C1 segment of cervical spinal cord (tissue), 14 donors: ENCODE data around the gene TMEM9B.
A peak's percentile ranks its signal among the peaks of the same experiment; 100 is the strongest.
"Not testable (repeated sequence)": the region's sequence is repeated elsewhere in the genome, so short reads cannot be mapped to it uniquely, and the experiment has no call there.

Experiments
- DNase-seq, 14 donors: peaks; one replicate each; lab custom pipeline; 2025; lab: John Stamatoyannopoulos, UW

Gene TMEM9B

GRCh38 chr11:8973121-8973520, 8.9 kb upstream of the TMEM9B start:
- DNase-seq: no peak

DNA sequence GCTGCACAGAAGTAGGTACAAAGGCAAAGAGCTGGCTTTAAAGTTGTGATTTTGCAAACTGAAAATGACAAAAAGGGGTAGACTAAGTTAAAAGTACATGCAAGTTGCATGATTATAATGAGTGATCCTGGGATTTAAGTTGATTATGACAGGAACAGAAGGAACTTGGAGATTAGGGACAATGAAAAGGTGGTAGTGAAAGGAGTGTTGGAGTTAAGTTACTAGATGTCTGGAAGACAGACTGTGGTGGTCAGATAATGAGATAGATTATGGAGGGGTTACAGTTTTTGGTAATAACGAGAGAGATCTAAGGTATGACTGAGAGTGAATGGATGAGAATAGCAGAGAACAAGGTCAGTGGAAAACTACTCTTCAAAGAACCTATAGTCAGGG, 7.7 kb upstream of the TMEM9B start:
- DNase-seq: no peak

GRCh38 chr11:8971196-8971923, 7.1 kb upstream of the TMEM9B start:
- DNase-seq: no peak

DNA sequence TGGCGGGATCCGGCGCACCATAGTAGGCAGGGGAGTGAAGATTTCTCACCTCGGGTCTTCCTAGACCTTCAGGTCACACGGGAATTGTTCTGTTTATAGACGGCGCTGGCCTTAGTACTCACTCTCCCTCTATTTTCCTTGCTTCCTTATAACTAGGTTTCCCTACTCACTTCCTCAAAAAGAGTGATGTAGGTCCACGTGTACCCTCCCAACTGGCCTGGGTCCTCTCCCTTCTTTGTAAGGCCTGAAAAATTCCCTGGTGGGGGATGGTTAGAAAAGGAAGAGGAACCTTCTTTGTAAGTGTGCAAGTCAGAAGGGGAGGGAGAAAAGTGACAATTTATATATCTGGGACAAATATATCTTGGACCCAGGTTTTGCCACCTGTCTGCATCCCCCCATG, 2.9 kb upstream of the TMEM9B start:
- no peak for DNase-seq

- DNase-seq: peak in 5 of 14 donors; percentile 24 to 94 (median 84)
Observed at GRCh38 chr11:8963569-8964323, 496 bp downstream of the TMEM9B start.

DNA sequence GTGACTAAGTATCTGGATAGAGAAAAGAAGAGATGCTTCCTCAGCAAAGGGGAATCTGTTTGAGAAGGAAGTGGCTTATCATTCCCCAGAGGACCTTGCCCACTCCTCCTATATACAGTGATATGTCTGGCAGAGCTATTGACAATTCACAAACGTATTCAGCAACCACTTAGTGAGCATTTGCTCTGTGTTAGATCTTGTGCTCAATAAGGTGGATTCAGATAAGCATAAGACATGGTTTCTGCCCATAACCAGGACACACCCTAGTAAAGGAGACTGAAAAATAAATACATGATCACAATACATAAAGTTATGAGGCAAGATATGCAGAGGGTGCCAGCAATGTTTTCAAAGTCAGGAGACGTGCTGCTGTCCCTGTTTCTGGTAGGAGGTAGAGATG, 1.4 kb downstream of the TMEM9B start:
- DNase-seq: no peak

DNA sequence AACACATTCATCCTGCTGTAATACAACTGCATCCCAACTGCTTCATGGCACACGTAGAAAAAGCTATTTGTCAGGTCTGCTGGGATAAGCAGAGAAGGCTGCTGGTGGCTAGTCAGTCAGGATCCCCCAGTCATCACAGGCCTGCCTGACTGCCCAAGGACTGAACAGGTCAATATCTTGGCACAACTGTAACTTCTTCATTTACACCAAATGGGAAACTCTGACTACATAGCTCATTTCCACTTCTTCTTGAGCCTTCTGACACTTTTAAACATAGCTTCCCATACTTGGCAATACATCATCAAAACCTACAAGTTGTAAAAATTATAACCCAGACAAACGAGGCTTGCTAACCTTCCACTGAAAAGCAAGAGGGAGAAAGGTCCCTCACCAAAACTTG, 2.8 kb downstream of the TMEM9B start:
- no peak for DNase-seq

GRCh38 chr11:8959546-8960166, 4.6 kb downstream of the TMEM9B start:
- DNase-seq: peak in 3 of 14 donors; percentile 2 to 34 (median 6)

DNA sequence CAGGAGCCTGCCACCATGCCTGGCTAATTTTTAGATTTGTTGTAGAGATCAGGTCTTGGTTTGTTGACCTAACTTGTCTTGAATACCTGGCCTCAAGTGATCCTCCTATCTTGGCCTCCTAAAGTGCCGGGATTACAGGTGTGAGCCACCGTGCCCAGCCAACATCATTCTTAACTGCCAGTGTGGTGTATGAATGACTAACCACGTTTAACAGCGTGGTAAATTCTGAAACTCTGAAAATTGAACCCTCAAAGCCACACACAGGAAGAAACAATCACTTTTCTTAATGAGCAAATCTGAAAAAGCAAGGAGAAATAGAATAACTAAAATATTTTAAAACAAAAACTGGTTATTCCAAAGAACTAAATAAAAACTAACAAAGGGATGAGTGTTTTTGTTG, 7.4 kb downstream of the TMEM9B start:
- DNase-seq: no peak

DNA sequence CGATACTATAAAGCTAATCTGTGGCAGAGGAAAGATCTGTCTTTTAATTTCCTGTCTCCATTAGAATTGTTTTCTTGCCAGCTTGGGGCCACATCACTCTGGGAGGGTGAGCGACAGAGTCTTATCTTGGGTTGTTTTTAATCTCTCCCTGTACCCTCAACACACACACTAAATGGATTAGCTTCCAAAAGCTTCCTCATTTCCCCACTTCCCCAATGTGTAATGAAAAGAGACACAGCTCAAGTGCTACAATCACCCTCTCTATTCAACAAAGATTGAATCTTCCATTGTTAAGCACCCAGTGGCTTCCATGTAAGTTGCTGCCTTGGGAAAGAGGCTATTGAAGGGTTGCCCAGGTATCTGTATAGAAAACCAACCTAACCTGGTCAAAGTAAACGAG, 15.4 kb downstream of the TMEM9B start:
- DNase-seq: no peak

DNA sequence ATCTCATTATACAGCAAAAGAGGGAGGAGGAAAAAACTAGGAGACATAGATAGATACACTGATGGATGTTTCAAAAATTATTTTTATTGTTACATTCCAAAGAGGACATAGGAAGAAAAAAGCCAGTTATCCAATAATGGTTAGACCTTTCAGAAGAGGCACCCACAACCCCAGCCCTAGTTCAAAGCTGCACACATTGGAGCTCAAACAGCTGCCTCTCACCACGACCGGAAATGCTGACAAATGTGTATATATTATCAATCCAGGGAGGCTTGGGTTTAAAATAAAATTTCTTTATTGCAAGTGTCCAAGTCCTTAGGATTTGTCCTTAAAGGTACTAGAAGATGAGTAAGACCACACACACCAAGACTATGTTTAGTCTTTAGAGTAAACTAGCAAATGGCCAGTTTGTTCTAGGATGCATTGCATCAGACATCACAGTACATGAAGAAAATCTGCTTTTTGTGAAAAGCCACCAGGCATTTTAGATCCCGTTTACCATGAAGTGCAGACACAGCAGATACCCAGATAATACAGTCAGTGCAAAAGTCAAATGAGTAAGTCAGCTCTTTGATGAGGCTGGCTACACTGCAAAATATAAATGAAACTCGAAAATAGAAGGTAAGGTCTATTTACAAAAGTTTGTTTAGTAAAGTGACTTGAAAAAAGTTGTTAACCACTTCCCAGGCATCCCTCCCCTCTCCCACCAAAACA, 16.9 kb downstream of the TMEM9B start:
- no peak for DNase-seq

- DNase-seq: no peak
Observed at GRCh38 chr11:8942518-8943066, 21.6 kb downstream of the TMEM9B start, which contains the start of gene ASCL3. ASCL3 (minus strand) TSS chr11:8943016; CDS start chr11:8938161, 4,855 bp downstream.

- no peak for DNase-seq
Observed at GRCh38 chr11:8941341-8942103, 22.7 kb downstream of the TMEM9B start.

DNA sequence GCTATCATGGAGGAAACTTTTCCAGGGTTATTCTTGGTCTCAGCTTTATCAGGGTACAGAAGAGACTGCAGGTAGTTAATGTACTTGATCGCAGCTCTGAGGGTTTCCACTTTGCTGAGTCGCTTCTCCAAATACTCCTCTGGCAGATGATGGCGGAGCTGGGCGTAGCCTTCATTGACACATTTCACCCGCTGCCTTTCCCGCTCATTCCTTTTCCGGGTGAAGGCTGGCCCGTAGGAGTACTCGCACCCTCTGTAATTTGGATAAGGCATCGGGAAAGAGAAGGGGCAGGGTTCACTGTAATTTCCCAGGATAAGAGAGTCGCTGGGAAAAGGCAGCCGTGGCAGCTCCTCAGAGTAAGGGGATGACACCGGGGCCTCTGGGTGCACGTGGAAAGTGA, 26.6 kb downstream of the TMEM9B start:
- no peak for DNase-seq

GRCh38 chr11:8937159-8937558, 27.1 kb downstream of the TMEM9B start:
- no peak for DNase-seq

DNA sequence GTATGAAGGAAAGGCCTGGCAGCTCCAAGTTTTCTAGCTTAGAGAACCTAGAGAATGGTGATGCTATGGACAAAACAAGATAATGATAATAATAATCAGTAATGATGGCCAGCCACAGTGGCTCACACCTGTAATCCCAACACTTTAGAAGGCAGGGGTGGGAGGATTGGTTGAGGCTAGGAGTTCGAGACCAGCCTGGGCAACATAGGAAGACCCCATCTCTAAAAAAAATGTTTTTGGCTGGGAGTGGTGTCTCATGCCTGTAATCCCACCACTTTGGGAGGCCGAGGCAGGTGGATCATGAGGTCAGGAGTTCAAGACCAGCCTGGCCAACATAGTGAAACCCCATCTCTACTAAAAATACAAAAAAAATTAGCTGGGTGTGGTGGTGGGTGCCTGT, 28.5 kb downstream of the TMEM9B start:
- not testable (repeated sequence) for DNase-seq

DNA sequence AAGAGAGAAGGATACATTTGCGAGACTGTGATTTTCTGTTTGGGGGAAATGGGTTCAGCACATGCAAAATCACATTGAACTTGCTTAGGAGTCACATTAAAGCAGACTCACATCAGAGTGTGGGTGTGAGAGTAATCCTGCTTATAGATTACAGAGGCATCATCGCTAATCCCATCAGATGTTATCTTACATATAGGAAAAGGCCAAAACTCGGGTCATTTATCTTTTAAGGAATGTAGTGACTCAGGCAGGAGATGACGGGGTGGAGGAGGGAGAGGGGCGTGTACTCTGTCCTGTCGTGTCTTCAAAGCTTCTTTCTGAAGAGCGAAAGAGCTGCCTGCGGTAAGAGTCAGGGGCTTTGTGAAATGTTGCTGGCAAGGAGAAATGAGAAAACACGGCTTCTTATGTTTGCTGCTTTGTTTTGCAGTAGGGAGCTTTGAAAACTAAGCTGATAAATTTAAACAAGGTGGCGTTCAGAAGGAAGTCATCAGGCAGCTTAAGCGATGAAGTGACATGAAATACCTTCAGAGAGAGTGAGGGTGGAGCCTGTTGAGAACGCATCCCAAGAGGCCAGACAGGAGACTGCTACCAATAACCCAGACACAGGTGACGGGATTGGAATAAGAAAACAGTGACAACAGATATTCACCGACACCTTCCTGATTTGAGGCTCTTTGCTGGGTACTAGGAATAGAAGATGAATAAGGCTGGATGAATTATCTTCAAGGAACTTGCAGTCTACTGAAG, 29.3 kb downstream of the TMEM9B start:
- DNase-seq: no peak

GRCh38 chr11:8933931-8934330, 30.3 kb downstream of the TMEM9B start:
- DNase-seq: no peak

DNA sequence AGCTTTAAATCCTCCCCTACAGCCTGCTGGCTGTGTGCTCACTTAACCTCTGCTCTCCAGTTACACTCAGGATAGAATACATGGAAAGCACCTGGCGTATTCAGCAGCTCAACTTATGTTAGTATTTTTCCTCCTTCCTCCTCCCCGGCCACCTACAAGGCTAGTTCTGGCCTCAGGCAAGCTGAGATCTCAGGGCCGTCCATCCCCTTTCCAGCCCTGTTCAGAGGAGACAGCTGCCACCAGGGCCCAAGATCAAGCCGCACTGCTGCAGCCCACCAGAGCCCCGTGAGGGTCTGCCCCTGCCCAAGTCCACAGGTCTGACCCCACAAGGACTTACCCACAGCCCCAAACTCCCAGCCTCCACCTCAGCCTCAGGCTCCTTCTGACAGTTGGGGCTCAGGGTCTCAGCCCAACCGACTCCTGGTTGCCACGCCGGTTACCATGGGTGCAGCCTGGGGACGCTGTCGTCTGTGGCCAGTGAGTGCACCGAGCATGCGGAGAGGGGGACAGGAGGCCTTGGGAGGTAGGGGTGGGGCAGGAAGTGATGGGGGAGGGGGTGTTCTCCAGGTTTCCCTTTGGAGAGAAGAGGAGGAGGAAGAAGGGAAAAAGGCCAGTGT, 31.6 kb downstream of the TMEM9B start, which contains the start of gene C11orf16:
C11orf16 (minus strand) TSS at position 384 of the 617 bp plus-strand sequence. CDS start 639 bp downstream, outside the sequence.
- DNase-seq: no peak
